GM12878 (cell line): ENCODE results near the gene RAB4B. TPM values are rescaled to one million over a fixed set of nuclear protein-coding genes. Genes with fewer than 3 reads are reported as not detected.

Experiments
- BCL3 ChIP-seq: IDR thresholded peaks from 2 replicates; pipeline ENCODE4 v1.6.1; 2011; ENCODE audit warnings: borderline replicate concordance, low read depth, mild to moderate bottlenecking, moderate library complexity, low read length; ENCODE audit not compliant: insufficient read depth, poor library complexity, severe bottlenecking
- CHD4 ChIP-seq: fragments of 200-600 bp; sonication (generic); IDR thresholded peaks from 2 replicates; pipeline ENCODE4 v1.6.1; 2016; ENCODE audit warnings: mild to moderate bottlenecking
- EED ChIP-seq: sonication (generic); IDR thresholded peaks from 2 replicates; pipeline ENCODE4 v1.6.1; 2016; ENCODE audit warnings: antibody characterized with exemption, low read depth
- EGR1 ChIP-seq, 2 experiments: IDR thresholded peaks; 1 replicate in 1 of 2; 2 replicates in 1 of 2; pipeline ENCODE4 v1.6.1; 2011 to 2012; ENCODE audit warnings: low read depth in 2 of 2, low read length in 2 of 2, borderline replicate concordance in 1 of 2, mild to moderate bottlenecking in 1 of 2, moderate library complexity in 1 of 2
- EZH2 ChIP-seq: IDR thresholded peaks from 2 replicates; pipeline ENCODE4 v1.6.1; 2012; ENCODE audit warnings: low read depth, mild to moderate bottlenecking, control low read depth, inconsistent platforms, low read length, borderline replicate concordance; ENCODE audit not compliant: control insufficient read depth
- FOXK2 ChIP-seq: fragments of 450-650 bp; IDR thresholded peaks from 2 replicates; pipeline ENCODE4 v1.6.1; 2017; ENCODE audit warnings: mild to moderate bottlenecking, moderate library complexity
- HDAC6 ChIP-seq: fragments of 200-600 bp; sonication (generic); IDR thresholded peaks from one replicate; pipeline ENCODE4 v1.8.0; 2017; ENCODE audit warnings: antibody characterized with exemption; ENCODE audit not compliant: unreplicated experiment
- IKZF1 ChIP-seq: fragments of 450-650 bp; conservative IDR thresholded peaks from 2 replicates; pipeline ENCODE4 v1.6.1; 2017; ENCODE audit warnings: antibody characterized with exemption, mild to moderate bottlenecking
- MEF2A ChIP-seq: IDR thresholded peaks from 2 replicates; pipeline ENCODE4 v1.6.1; 2011; ENCODE audit warnings: low read depth, mild to moderate bottlenecking, low read length, moderate library complexity; ENCODE audit not compliant: insufficient read depth
- MTA2 ChIP-seq: fragments of 450-650 bp; IDR thresholded peaks from 2 replicates; pipeline ENCODE4 v1.6.1; 2016; ENCODE audit warnings: low read depth, mild to moderate bottlenecking, moderate library complexity
- NR2F1 ChIP-seq: fragments of 450-650 bp; conservative IDR thresholded peaks from 2 replicates; pipeline ENCODE4 v1.6.1; 2017; ENCODE audit warnings: mild to moderate bottlenecking
- RELA ChIP-seq: fragments of 450-650 bp; IDR thresholded peaks from 2 replicates; pipeline ENCODE4 v1.8.0; 2014; ENCODE audit warnings: borderline replicate concordance; ENCODE audit not compliant: partially characterized antibody
- SPI1 ChIP-seq: IDR thresholded peaks from 2 replicates; pipeline ENCODE4 v1.6.1; 2011; ENCODE audit warnings: low read depth, mild to moderate bottlenecking, low read length, moderate library complexity, borderline replicate concordance; ENCODE audit not compliant: insufficient read depth
- SRF ChIP-seq, 2 experiments: IDR thresholded peaks; 2 replicates each; pipeline ENCODE4 v1.6.1; 2011; ENCODE audit warnings: low read depth in 2 of 2, low read length in 2 of 2, mild to moderate bottlenecking in 1 of 2, moderate library complexity in 1 of 2
- TCF3 ChIP-seq: IDR thresholded peaks from 2 replicates; pipeline ENCODE4 v1.6.1; 2012; ENCODE audit warnings: low read depth, mild to moderate bottlenecking, low read length, borderline replicate concordance; ENCODE audit not compliant: insufficient read depth
- USF2 ChIP-seq: IDR thresholded peaks from 2 replicates; pipeline ENCODE4 v1.6.1; 2011; ENCODE audit warnings: low read depth, low read length, improper control_type of control experiment, borderline replicate concordance
- YY1 ChIP-seq: IDR thresholded peaks from 2 replicates; pipeline ENCODE4 v1.6.1; 2011; ENCODE audit warnings: low read depth, mild to moderate bottlenecking, low read length
- ZBTB33 ChIP-seq: fragments of 450-650 bp; IDR thresholded peaks from 2 replicates; pipeline ENCODE4 v1.6.1; 2017; ENCODE audit warnings: mild to moderate bottlenecking
- ZBTB4 ChIP-seq: fragments of 450-650 bp; formaldehyde crosslinking; IDR thresholded peaks from 2 replicates; pipeline ENCODE4 v1.4.0; 2022; ENCODE audit warnings: mild to moderate bottlenecking, moderate library complexity
- ZZZ3 ChIP-seq: IDR thresholded peaks from 2 replicates; pipeline ENCODE4 v1.6.1; 2011; ENCODE audit warnings: low read depth; ENCODE audit not compliant: control insufficient read depth, insufficient read length
- polyA plus RNA-seq, 11 experiments: library from polyadenylated mRNA; depleted of rRNA in 4 of 11; unstranded in 6 of 11; stranded (reverse) in 5 of 11; fragments of >200 nt; fragmentation: Nextera tagmentation in 4 of 11; fragmentation: Illumina TruSeq in 1 of 11; extraction: Ambion mirVana in 4 of 11; extraction: Trizol in 1 of 11; gene quantifications; 1 replicate in 1 of 11; 2 replicates in 10 of 11; pipeline versions ENCODE4 v1.2.1 to v1.2.3, GENCODE V29; 2011 to 2016; ENCODE audit warnings: inconsistent platforms in 2 of 11, missing spikeins in 2 of 11, low read depth in 1 of 11
- total RNA-seq, 4 experiments: library from RNA; depleted of rRNA in 3 of 4; stranded (reverse); fragments of >200 nt in 3 of 4; fragmentation: Illumina TruSeq in 1 of 4; extraction: Trizol in 1 of 4; gene quantifications; 2 replicates each; pipeline versions ENCODE4 v1.2.1 to v1.2.3, GENCODE V29; 2013 to 2021

The RAB4B gene
- total and polyA plus RNA-seq, 10 of the 15 experiments (the other 5 are each of a cell fraction or from before 2014, with no cell fraction given) = 0.60 to 51.5 (median 27.7) TPM

- no peak for TF ChIP-seq CHD4
- no peak for TF ChIP-seq EZH2
- TF ChIP-seq ZBTB4 (CRISPR knock-in tag) = no peak
- TF ChIP-seq EED = no peak
- TF ChIP-seq ZZZ3 = no peak
- 0 out of 2 replicates have a peak, but pooled peaks have one; percentile 8 for TF ChIP-seq IKZF1
- TF ChIP-seq MTA2 = no peak
- peak in 1 of 2 experiments; percentile 56; a peak in 1 of 3 replicates for TF ChIP-seq EGR1 (IDR thresholded peaks at IDR 0.05; ENCODE audit: borderline replicate concordance in 1 of 2, low read depth in 2 of 2, low read length in 2 of 2)
- TF ChIP-seq MEF2A = 0 out of 2 replicates have a peak, but pooled peaks have one; percentile 4
- TF ChIP-seq TCF3 = no peak
- no peak for TF ChIP-seq SRF (IDR thresholded peaks at IDR 0.05; ENCODE audit: low read depth in 2 of 2, low read length in 2 of 2)
- TF ChIP-seq HDAC6 = no peak
- no peak for TF ChIP-seq ZBTB33
- TF ChIP-seq SPI1 = no peak; the same call in 1 of the 2 replicates
- TF ChIP-seq YY1 = peak; percentile 75
- TF ChIP-seq USF2 = peak; percentile 54
- no peak for TF ChIP-seq RELA
- 0 out of 2 replicates have a peak, but pooled peaks have one; percentile 17 for TF ChIP-seq NR2F1
- TF ChIP-seq FOXK2 = no peak
- no peak for TF ChIP-seq BCL3
Measured at GRCh38 chr19:40798683-40799557, 20.9 kb downstream of the RAB4B start, which contains the start of gene EGLN2 (continued).
